Neural cell (in vitro differentiated cells): ENCODE results near the gene SUCLG2.

Source experiments
- EP300 ChIP-seq: fragments of 450-650 bp; conservative IDR thresholded peaks from 2 replicates; pipeline ENCODE4 v1.6.1; 2014; ENCODE audit warnings: antibody characterized with exemption, mild to moderate bottlenecking, moderate library complexity; ENCODE audit not compliant: poor library complexity, severe bottlenecking
- EZH2 ChIP-seq: fragments of 200-600, 300-800 bp; shearing (Covaris generic), sonication (generic); IDR thresholded peaks from 2 replicates; pipeline ENCODE4 v1.6.1; 2014; ENCODE audit warnings: antibody characterized with exemption, low read length, borderline replicate concordance, mild to moderate bottlenecking; ENCODE audit not compliant: insufficient read depth, poor library complexity, severe bottlenecking
- RAD21 ChIP-seq: fragments of 450-650 bp; conservative IDR thresholded peaks from 2 replicates; pipeline ENCODE4 v1.6.1; 2014; ENCODE audit warnings: antibody characterized with exemption, mild to moderate bottlenecking, moderate library complexity
- TF ChIP-seq, protein P1 (sequence below): fragments of 450-650 bp; IDR thresholded peaks from 2 replicates; pipeline ENCODE4 v1.5.1; 2014; ENCODE audit warnings: antibody characterized with exemption, mild to moderate bottlenecking, moderate library complexity; ENCODE audit not compliant: poor library complexity, severe bottlenecking

DNA sequence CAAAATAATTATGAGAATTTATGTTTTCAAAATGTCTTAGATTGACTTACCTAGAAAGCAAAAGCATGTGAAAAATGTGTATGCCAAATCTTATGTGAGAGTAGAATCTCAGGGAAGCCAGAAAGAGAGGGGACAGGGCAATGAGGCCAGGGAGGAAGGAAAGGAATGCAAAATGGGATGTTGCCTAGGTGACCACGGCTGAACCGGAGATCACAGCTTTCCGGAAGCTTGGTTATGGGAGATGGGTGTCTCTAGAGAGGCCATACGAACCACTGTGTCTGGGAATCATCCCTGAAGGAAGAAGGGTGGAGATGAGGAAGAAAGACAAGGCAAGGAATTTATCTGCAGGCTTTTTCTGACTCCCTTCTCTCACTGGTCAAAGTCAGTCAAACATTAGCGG, 76.0 kb downstream of the SUCLG2 start:
- TF ChIP-seq, protein P1, sequence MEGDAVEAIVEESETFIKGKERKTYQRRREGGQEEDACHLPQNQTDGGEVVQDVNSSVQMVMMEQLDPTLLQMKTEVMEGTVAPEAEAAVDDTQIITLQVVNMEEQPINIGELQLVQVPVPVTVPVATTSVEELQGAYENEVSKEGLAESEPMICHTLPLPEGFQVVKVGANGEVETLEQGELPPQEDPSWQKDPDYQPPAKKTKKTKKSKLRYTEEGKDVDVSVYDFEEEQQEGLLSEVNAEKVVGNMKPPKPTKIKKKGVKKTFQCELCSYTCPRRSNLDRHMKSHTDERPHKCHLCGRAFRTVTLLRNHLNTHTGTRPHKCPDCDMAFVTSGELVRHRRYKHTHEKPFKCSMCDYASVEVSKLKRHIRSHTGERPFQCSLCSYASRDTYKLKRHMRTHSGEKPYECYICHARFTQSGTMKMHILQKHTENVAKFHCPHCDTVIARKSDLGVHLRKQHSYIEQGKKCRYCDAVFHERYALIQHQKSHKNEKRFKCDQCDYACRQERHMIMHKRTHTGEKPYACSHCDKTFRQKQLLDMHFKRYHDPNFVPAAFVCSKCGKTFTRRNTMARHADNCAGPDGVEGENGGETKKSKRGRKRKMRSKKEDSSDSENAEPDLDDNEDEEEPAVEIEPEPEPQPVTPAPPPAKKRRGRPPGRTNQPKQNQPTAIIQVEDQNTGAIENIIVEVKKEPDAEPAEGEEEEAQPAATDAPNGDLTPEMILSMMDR: no peak
- TF ChIP-seq EZH2: no peak
- no peak for TF ChIP-seq EP300
- no peak for TF ChIP-seq RAD21
